ENCODE measurements around the gene FBXO11.
"Not testable (repeated sequence)": the region's sequence is repeated elsewhere in the genome, so short reads cannot be mapped to it uniquely, and the experiment has no call there.

DNA sequence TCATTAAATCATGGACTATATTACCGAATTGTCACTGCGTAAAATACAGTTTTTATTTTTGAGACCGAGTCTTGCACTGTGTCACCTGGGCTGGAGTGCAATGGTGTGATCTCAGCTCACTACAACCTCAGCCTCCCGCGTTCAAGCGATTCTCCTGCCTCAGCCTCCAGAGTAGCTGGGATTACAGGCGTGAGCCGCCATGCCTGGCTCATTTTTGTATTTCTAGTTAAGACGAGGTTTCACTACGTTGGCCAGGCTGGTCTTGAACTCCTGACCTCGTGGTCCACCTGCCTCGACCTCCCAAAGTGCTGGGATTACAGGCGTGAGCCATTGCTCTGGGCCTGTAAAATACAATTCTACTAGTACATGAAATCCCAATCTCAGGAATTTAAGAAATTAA lies 4.4 kb downstream of the FBXO11 start:
- TF ChIP-seq, protein P1, sequence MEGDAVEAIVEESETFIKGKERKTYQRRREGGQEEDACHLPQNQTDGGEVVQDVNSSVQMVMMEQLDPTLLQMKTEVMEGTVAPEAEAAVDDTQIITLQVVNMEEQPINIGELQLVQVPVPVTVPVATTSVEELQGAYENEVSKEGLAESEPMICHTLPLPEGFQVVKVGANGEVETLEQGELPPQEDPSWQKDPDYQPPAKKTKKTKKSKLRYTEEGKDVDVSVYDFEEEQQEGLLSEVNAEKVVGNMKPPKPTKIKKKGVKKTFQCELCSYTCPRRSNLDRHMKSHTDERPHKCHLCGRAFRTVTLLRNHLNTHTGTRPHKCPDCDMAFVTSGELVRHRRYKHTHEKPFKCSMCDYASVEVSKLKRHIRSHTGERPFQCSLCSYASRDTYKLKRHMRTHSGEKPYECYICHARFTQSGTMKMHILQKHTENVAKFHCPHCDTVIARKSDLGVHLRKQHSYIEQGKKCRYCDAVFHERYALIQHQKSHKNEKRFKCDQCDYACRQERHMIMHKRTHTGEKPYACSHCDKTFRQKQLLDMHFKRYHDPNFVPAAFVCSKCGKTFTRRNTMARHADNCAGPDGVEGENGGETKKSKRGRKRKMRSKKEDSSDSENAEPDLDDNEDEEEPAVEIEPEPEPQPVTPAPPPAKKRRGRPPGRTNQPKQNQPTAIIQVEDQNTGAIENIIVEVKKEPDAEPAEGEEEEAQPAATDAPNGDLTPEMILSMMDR (conservative IDR thresholded peaks at IDR 0.05), result not testable (repeated sequence)
- not testable (repeated sequence) for TF ChIP-seq EZH2 (IDR thresholded peaks at IDR 0.05; ENCODE audit: low read depth)

Data from PC-9 (cell line).